ENCODE measurements around the gene RAC2.

RAC2 gene

GRCh38 chr22:37289156-37289735 lies 45.2 kb upstream of the RAC2 start:
- Histone ChIP-seq H3K4me1 (no peaks in the 10 kb centered on the region), H3K36me3 (no peaks in the 10 kb centered on the region), H3K9me3 (peaks cover 10% of the 10 kb centered on the region; the same call in 1 of the 2 replicates), H3K4me3 (ENCODE audit: low read depth, low read length) (no peak overlapping the region), H3K27me3 (peaks cover 6% of the 10 kb centered on the region; the same call in 1 of the 2 replicates)
- no peak for DNase-seq
- no peak for TF ChIP-seq CTCF (IDR thresholded peaks at IDR 0.05; ENCODE audit: low read depth, low read length)

- no peak for DNase-seq
- H3K27me3 ChIP-seq = peaks cover 6% of the 10 kb centered on the region; the same call in 1 of the 2 replicates
- no peaks in the 10 kb centered on the region for H3K36me3 ChIP-seq
- TF ChIP-seq CTCF (IDR thresholded peaks at IDR 0.05; ENCODE audit: low read depth, low read length) = no peak
- no peaks in the 10 kb centered on the region for H3K4me1 ChIP-seq
- peaks cover 10% of the 10 kb centered on the region; the same call in 1 of the 2 replicates for H3K9me3 ChIP-seq
- H3K4me3 ChIP-seq (ENCODE audit: low read depth, low read length) = no peak overlapping the region
Observed at GRCh38 chr22:37288521-37288920, 44.5 kb upstream of the RAC2 start.

- Histone ChIP-seq H3K27me3 (peaks cover 6% of the 10 kb centered on the region; the same call in 1 of the 2 replicates), H3K4me1 (no peaks in the 10 kb centered on the region), H3K4me3 (ENCODE audit: low read depth, low read length) (no peak overlapping the region), H3K36me3 (no peaks in the 10 kb centered on the region), H3K9me3 (peaks cover 10% of the 10 kb centered on the region; the same call in 1 of the 2 replicates)
- no peak for TF ChIP-seq CTCF (IDR thresholded peaks at IDR 0.05; ENCODE audit: low read depth, low read length)
- DNase-seq = no peak
Observed at GRCh38 chr22:37287550-37287951, 43.5 kb upstream of the RAC2 start.

- TF ChIP-seq CTCF (IDR thresholded peaks at IDR 0.05; ENCODE audit: low read depth, low read length) = no peak
- Histone ChIP-seq H3K4me1 (no peaks in the 10 kb centered on the region), H3K4me3 (ENCODE audit: low read depth, low read length) (no peak overlapping the region), H3K9me3 (no peaks in the 10 kb centered on the region; the same call in 1 of the 2 replicates), H3K36me3 (no peaks in the 10 kb centered on the region), H3K27me3 (peaks cover 6% of the 10 kb centered on the region; the same call in 1 of the 2 replicates)
- no peak for DNase-seq
Observed at GRCh38 chr22:37285937-37286336, 41.9 kb upstream of the RAC2 start.

- no peak for DNase-seq
- H3K4me1 ChIP-seq = no peaks in the 10 kb centered on the region
- no peaks in the 10 kb centered on the region for H3K36me3 ChIP-seq
- no peaks in the 10 kb centered on the region; the same call in 1 of the 2 replicates for H3K9me3 ChIP-seq
- no peak overlapping the region for H3K4me3 ChIP-seq (ENCODE audit: low read depth, low read length)
- H3K27me3 ChIP-seq = peaks cover 6% of the 10 kb centered on the region; the same call in 1 of the 2 replicates
- TF ChIP-seq CTCF (IDR thresholded peaks at IDR 0.05; ENCODE audit: low read depth, low read length) = no peak
Observed at GRCh38 chr22:37284805-37285355, 40.8 kb upstream of the RAC2 start.

GRCh38 chr22:37284126-37284804 lies 40.2 kb upstream of the RAC2 start:
- no peaks in the 10 kb centered on the region; the same call in 1 of the 2 replicates for H3K9me3 ChIP-seq
- no peak for DNase-seq
- H3K27me3 ChIP-seq = peaks cover 6% of the 10 kb centered on the region; the same call in 1 of the 2 replicates
- no peak for TF ChIP-seq CTCF (IDR thresholded peaks at IDR 0.05; ENCODE audit: low read depth, low read length)
- no peak overlapping the region for H3K4me3 ChIP-seq (ENCODE audit: low read depth, low read length)
- no peaks in the 10 kb centered on the region for H3K4me1 ChIP-seq
- no peaks in the 10 kb centered on the region for H3K36me3 ChIP-seq
